ENCODE data around the gene PGAP3. TPM values are rescaled to one million over a fixed set of nuclear protein-coding genes. Genes with fewer than 3 reads are reported as not detected.

Gene PGAP3
- total RNA-seq, 1 donor from 2014 or later: 17.1 TPM

- no peak for DNase-seq (ENCODE audit: low read depth)
Measured at GRCh38 chr17:39661744-39662541, 25.9 kb downstream of the PGAP3 start.

- no peak for DNase-seq (ENCODE audit: low read depth)
Measured at GRCh38 chr17:39660397-39661385, 27.2 kb downstream of the PGAP3 start.

GRCh38 chr17:39660011-39660360, 27.9 kb downstream of the PGAP3 start:
- DNase-seq (ENCODE audit: low read depth): no peak

- peak; percentile 62 for DNase-seq (ENCODE audit: low read depth)
Measured at GRCh38 chr17:39659279-39660010, 28.4 kb downstream of the PGAP3 start.

GRCh38 chr17:39658760-39659159, 29.1 kb downstream of the PGAP3 start:
- no peak for DNase-seq (ENCODE audit: low read depth)

- DNase-seq (ENCODE audit: low read depth): no peak
Measured at GRCh38 chr17:39658346-39658745, 29.5 kb downstream of the PGAP3 start.

GRCh38 chr17:39655105-39655504, 32.8 kb downstream of the PGAP3 start:
- DNase-seq (ENCODE audit: low read depth): no peak

GRCh38 chr17:39653662-39654331, 34.1 kb downstream of the PGAP3 start:
- peak; percentile 56 for DNase-seq (ENCODE audit: low read depth)

GRCh38 chr17:39653316-39653661, 34.6 kb downstream of the PGAP3 start:
- no peak for DNase-seq (ENCODE audit: low read depth)

GRCh38 chr17:39652587-39653315, 35.1 kb downstream of the PGAP3 start:
- DNase-seq (ENCODE audit: low read depth): peak; percentile 16

GRCh38 chr17:39651923-39652586, 35.8 kb downstream of the PGAP3 start:
- DNase-seq (ENCODE audit: low read depth): no peak

GRCh38 chr17:39650121-39650579, 37.7 kb downstream of the PGAP3 start:
- DNase-seq (ENCODE audit: low read depth): no peak

- DNase-seq (ENCODE audit: low read depth): no peak
Measured at GRCh38 chr17:39648616-39649366, 39.1 kb downstream of the PGAP3 start.

- no peak for DNase-seq (ENCODE audit: low read depth)
Measured at GRCh38 chr17:39647256-39647655, 40.6 kb downstream of the PGAP3 start.

- peak; percentile 68 for DNase-seq (ENCODE audit: low read depth)
Measured at GRCh38 chr17:39643271-39643670, 44.6 kb downstream of the PGAP3 start.

- no peak for DNase-seq (ENCODE audit: low read depth)
Measured at GRCh38 chr17:39642291-39643074, 45.4 kb downstream of the PGAP3 start.

- DNase-seq (ENCODE audit: low read depth): no peak
Measured at GRCh38 chr17:39641883-39642282, 46.0 kb downstream of the PGAP3 start.

GRCh38 chr17:39641097-39641496, 46.8 kb downstream of the PGAP3 start:
- no peak for DNase-seq (ENCODE audit: low read depth)

Data from myocyte (in vitro differentiated cells).